Osteocyte (in vitro differentiated cells): ENCODE results near the gene DUOXA2. TPM values are rescaled to one million over a fixed set of nuclear protein-coding genes. Genes with fewer than 3 reads are reported as not detected.

Experiments used
- DNase-seq: peaks from one replicate; pipeline ENCODE4 v3.0.0; 2021; ENCODE audit warnings: mixed read lengths; ENCODE audit not compliant: unreplicated experiment; ENCODE audit errors: extremely low spot score
- H3K27ac Mint-ChIP-seq: one replicate; pipeline ENCODE4 v1.8.0; 2021; ENCODE audit warnings: mild to moderate bottlenecking, mixed read lengths; ENCODE audit not compliant: unreplicated experiment
- H3K27me3 Mint-ChIP-seq: one replicate; pipeline ENCODE4 v1.8.0; 2021; ENCODE audit warnings: mixed read lengths; ENCODE audit not compliant: unreplicated experiment
- H3K36me3 Mint-ChIP-seq: one replicate; pipeline ENCODE4 v1.8.0; 2021; ENCODE audit warnings: mixed read lengths; ENCODE audit not compliant: unreplicated experiment
- H3K4me1 Mint-ChIP-seq: one replicate; pipeline ENCODE4 v1.8.0; 2021; ENCODE audit warnings: mixed read lengths; ENCODE audit not compliant: unreplicated experiment
- H3K4me3 Mint-ChIP-seq: one replicate; pipeline ENCODE4 v1.8.0; 2021; ENCODE audit warnings: mild to moderate bottlenecking, moderate library complexity, mixed read lengths; ENCODE audit not compliant: unreplicated experiment
- H3K9me3 Mint-ChIP-seq: one replicate; pipeline ENCODE4 v1.8.0; 2021; ENCODE audit warnings: mixed read lengths; ENCODE audit not compliant: unreplicated experiment
- total RNA-seq: library from RNA; stranded (reverse); gene quantifications from 2 replicates; pipeline ENCODE4 v1.2.1, GENCODE V29; 2021
- TF ChIP-seq, protein P1 (sequence below): fragments of 200-600 bp; sonication (generic); IDR thresholded peaks from 2 replicates; pipeline ENCODE4 v1.5.0; 2021; ENCODE audit warnings: antibody characterized with exemption, mild to moderate bottlenecking, moderate library complexity

The DUOXA2 gene
- total RNA-seq, 1 donor from 2014 or later: not detected

DNA sequence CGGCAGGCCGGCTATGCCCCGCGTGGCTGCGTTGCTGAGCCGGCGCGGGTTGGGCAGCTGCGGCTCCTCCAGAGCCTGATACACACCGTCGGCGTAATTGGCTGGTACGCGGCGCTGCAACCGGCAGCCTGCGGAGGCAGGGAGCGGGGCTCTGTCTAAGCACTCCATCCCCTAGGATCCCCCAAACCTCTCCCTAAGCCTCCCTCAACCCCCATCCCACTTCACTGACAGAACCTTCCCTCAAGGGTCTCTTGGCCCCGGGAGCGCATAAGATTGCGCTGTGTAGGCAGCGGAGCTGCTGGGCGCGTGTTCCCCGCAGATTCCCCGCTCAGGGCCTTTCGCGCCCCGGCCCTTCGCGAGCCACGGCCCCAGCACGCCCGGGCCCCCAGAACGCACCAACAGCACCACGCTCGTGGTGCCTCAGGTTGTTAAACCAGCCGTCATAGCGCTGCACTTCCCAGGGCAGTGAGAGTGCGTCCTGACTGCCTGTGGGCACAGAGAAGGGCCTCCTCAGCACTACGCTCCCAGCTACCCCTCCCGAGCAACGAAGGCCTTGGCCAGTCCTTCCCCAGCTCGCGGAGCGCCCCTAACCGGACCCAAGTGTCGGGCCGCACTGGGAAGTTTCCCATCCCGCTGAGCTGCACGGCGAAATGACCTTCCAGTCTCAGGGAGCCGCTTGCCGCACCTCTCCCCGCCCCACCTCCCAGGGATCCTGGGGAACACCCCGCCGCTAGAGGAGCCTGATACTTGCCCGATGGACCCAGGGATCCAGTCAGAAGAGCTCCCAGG, 1.3 kb upstream of the DUOXA2 start:
- peaks cover 9% of the 10 kb centered on the region for H3K4me1 Mint-ChIP-seq
- no peak overlapping the region for H3K27ac Mint-ChIP-seq
- peak overlapping the region; percentile 38 for H3K4me3 Mint-ChIP-seq
- peaks cover 62% of the 10 kb centered on the region for H3K27me3 Mint-ChIP-seq
- TF ChIP-seq, protein P1, sequence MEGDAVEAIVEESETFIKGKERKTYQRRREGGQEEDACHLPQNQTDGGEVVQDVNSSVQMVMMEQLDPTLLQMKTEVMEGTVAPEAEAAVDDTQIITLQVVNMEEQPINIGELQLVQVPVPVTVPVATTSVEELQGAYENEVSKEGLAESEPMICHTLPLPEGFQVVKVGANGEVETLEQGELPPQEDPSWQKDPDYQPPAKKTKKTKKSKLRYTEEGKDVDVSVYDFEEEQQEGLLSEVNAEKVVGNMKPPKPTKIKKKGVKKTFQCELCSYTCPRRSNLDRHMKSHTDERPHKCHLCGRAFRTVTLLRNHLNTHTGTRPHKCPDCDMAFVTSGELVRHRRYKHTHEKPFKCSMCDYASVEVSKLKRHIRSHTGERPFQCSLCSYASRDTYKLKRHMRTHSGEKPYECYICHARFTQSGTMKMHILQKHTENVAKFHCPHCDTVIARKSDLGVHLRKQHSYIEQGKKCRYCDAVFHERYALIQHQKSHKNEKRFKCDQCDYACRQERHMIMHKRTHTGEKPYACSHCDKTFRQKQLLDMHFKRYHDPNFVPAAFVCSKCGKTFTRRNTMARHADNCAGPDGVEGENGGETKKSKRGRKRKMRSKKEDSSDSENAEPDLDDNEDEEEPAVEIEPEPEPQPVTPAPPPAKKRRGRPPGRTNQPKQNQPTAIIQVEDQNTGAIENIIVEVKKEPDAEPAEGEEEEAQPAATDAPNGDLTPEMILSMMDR: no peak
- DNase-seq: no peak
- no peaks in the 10 kb centered on the region for H3K9me3 Mint-ChIP-seq
- no peaks in the 10 kb centered on the region for H3K36me3 Mint-ChIP-seq

DNA sequence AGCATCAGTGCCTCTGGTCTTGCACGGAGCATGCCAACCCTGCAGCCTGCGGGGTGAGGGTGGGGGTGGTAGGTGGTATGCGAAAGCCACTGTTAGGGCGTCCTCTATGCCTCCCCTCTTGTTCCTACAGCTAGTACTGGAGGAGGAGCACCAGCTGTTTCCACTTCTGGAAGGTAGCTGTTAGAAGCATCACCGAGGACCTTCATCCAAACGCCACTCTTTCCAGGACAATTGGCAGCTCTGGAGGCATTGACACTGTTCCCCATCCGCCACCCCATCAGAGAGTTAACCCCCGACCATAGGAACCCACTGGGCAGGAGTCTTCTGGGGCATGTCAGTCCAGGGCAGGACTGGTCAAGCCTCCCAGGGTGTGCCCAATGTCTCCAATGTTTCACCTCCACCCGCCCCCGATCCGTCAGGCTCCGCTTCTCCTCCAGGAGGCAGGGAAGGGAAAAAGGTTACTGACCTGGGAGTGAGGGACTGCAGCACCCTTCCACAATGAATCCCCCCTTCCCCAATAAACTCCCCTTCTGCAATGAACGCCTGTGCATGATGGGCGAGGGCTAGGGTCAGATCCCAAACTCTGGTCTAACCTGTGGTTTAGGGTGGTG, 641 bp upstream of the DUOXA2 start:
- no peak for DNase-seq
- Mint-ChIP-seq H3K4me3 (no peak overlapping the region), H3K36me3 (no peaks in the 10 kb centered on the region), H3K27ac (no peak overlapping the region), H3K4me1 (peaks cover 11% of the 10 kb centered on the region), H3K9me3 (no peaks in the 10 kb centered on the region), H3K27me3 (peaks cover 62% of the 10 kb centered on the region)
- TF ChIP-seq, protein P1: no peak

DNA sequence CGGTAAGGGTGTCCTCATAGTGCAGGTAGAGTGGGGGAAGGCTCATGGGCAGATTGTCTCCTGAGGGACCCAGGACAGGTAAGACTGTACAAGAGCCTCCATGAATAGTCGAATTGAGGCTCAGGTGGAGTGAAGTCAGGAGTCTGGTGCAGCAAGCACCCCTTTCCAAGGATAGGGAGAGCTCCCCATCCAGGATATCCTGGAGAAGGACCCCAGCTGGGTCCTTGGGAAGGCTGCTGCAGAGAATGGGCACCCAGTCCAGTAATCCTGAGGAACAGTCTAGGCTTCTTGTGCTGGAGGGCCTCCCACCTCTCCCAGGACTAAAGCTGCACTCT, 592 bp downstream of the DUOXA2 start:
- no peak for DNase-seq
- peaks cover 11% of the 10 kb centered on the region for H3K4me1 Mint-ChIP-seq
- TF ChIP-seq, protein P1: no peak
- no peaks in the 10 kb centered on the region for H3K36me3 Mint-ChIP-seq
- peaks cover 51% of the 10 kb centered on the region for H3K27me3 Mint-ChIP-seq
- no peak overlapping the region for H3K27ac Mint-ChIP-seq
- no peak overlapping the region for H3K4me3 Mint-ChIP-seq
- no peaks in the 10 kb centered on the region for H3K9me3 Mint-ChIP-seq

DNA sequence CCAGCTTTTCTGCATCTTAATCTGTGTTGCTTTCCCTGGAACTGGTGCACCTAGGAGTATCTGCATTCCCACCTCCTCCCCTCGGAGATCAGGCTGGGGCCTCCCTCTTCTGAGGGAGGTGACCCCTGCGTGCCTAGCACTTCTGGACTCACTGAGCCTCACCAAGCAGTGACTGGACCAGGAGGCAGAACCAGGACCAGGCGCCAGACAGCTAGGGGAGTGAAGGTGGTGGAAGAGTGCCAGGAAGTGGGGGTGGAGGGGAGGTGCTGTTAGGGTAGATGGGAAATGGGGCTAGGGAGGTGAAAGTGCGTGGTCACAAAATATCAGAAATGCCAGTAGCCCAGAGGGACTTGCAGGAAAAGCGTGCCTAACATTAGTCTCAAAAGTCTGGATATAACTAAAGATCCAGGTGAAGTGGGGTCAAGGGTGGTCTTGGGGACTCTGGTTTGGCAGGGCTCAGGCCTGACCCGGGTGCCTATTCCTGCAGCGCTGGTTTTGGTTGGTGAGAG, 1.2 kb downstream of the DUOXA2 start:
- H3K36me3 Mint-ChIP-seq: no peaks in the 10 kb centered on the region
- TF ChIP-seq, protein P1: no peak
- H3K4me3 Mint-ChIP-seq: no peak overlapping the region
- H3K27me3 Mint-ChIP-seq: peaks cover 46% of the 10 kb centered on the region
- no peak for DNase-seq
- no peaks in the 10 kb centered on the region for H3K9me3 Mint-ChIP-seq
- peaks cover 11% of the 10 kb centered on the region for H3K4me1 Mint-ChIP-seq
- no peak overlapping the region for H3K27ac Mint-ChIP-seq

DNA sequence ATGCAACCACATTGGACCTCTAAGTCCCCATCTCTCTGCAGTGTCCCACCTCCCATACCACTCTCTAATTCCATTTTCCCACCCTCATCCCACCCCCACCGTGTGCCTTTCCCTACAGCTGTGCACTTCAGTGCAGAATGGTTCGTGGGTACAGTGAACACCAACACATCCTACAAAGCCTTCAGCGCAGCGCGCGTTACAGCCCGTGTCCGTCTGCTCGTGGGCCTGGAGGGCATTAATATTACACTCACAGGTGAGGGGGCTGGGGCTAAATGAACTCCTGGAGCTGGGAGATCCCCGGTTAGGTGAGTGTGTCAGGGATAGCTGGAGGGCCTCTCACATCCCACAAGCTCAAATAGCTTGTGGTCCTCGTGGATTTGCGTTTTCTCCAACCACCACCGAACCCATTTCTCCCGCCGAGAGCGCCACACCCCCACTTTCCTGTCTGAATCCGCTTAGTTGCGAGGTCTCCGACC, 1.9 kb downstream of the DUOXA2 start:
- H3K4me3 Mint-ChIP-seq: no peak overlapping the region
- no peak for DNase-seq
- H3K9me3 Mint-ChIP-seq: no peaks in the 10 kb centered on the region
- peaks cover 11% of the 10 kb centered on the region for H3K4me1 Mint-ChIP-seq
- no peak overlapping the region for H3K27ac Mint-ChIP-seq
- peaks cover 42% of the 10 kb centered on the region for H3K27me3 Mint-ChIP-seq
- no peaks in the 10 kb centered on the region for H3K36me3 Mint-ChIP-seq
- TF ChIP-seq, protein P1: no peak
